SK-N-SH (cell line): ENCODE data around the gene MBD3. TPM values are rescaled to one million over a fixed set of nuclear protein-coding genes. Genes with fewer than 3 reads are reported as not detected.

ENCODE experiments used
- CTCF ChIA-PET: fragments of 300-600, 350-600 bp; formaldehyde crosslinking; extraction: SDS; loops from one replicate; lab custom pipeline; 2021; lab: Yijun Ruan, JAX
- POLR2A ChIA-PET: fragments of 350-600 bp; sonication (Branson Sonifier 250); formaldehyde crosslinking; extraction: SDS; loops from one replicate; lab custom pipeline; 2020; ENCODE audit warnings: antibody characterized with exemption, inconsistent platforms; lab: Yijun Ruan, JAX
- DNase-seq: peaks from one replicate; pipeline ENCODE4 v3.0.0; 2012
- H2AFZ ChIP-seq: fragments of 200-600 bp; sonication (generic); 2 replicates; pipeline ENCODE4 v1.8.1; 2016; ENCODE audit warnings: antibody characterized with exemption, mild to moderate bottlenecking, low read depth
- H3F3A ChIP-seq: fragments of 200-600 bp; sonication (generic); replicated peaks from 2 replicates; pipeline ENCODE3; 2016; ENCODE audit warnings: antibody characterized with exemption, mild to moderate bottlenecking; ENCODE audit not compliant: insufficient read depth
- H3K27ac ChIP-seq, 2 experiments: fragments of 200-500 bp in 1 of 2; fragments of 200-600 bp in 1 of 2; sonication (Bioruptor generic) in 1 of 2; sonication (generic), shearing (Covaris generic) in 1 of 2; 2 replicates each; pipeline versions ENCODE4 v1.5.1 to v1.6.1; 2014 to 2016; ENCODE audit warnings: low read depth in 2 of 2, inconsistent platforms in 1 of 2, low read length in 1 of 2, mild to moderate bottlenecking in 1 of 2, mixed read lengths in 1 of 2
- H3K27me3 ChIP-seq: fragments of 200-600 bp; sonication (generic), shearing (Covaris generic); 2 replicates; pipeline ENCODE4 v1.6.1; 2016; ENCODE audit warnings: mixed run types; ENCODE audit not compliant: insufficient read depth
- H3K36me3 ChIP-seq, 2 experiments: fragments of 200-500 bp in 1 of 2; fragments of 200-600 bp in 1 of 2; sonication (Bioruptor generic) in 1 of 2; sonication (generic) in 1 of 2; replicated peaks in 1 of 2; 2 replicates each; pipeline versions ENCODE3 to v1.5.1; 2014 to 2016; ENCODE audit warnings: low read length in 1 of 2, mild to moderate bottlenecking in 1 of 2; ENCODE audit not compliant: insufficient read depth in 2 of 2, control insufficient read depth in 1 of 2
- H3K4me1 ChIP-seq, 2 experiments: fragments of 200-500 bp in 1 of 2; fragments of 200-600 bp in 1 of 2; sonication (Bioruptor generic) in 1 of 2; sonication (generic), shearing (Covaris generic) in 1 of 2; 2 replicates each; pipeline versions ENCODE4 v1.5.1 to v1.6.1; 2014 to 2016; ENCODE audit warnings: low read depth in 1 of 2, low read length in 1 of 2, mixed run types in 1 of 2; ENCODE audit not compliant: insufficient read depth in 2 of 2, control insufficient read depth in 1 of 2
- H3K4me2 ChIP-seq: fragments of 200-600 bp; sonication (generic), shearing (Covaris generic); 2 replicates; pipeline ENCODE4 v1.6.1; 2017; ENCODE audit warnings: mixed run types
- H3K4me3 ChIP-seq, 2 experiments: fragments of 200-500 bp in 1 of 2; fragments of 200-600 bp in 1 of 2; sonication (Bioruptor generic) in 1 of 2; sonication (generic), shearing (Covaris generic) in 1 of 2; 2 replicates each; pipeline versions ENCODE4 v1.5.1 to v1.8.1; 2014 to 2016; ENCODE audit warnings: low read depth in 2 of 2, inconsistent platforms in 1 of 2, low read length in 1 of 2, mild to moderate bottlenecking in 1 of 2, mixed read lengths in 1 of 2, moderate library complexity in 1 of 2
- H3K79me2 ChIP-seq: fragments of 200-600 bp; sonication (generic); 2 replicates; pipeline ENCODE4 v1.8.1; 2017; ENCODE audit warnings: mild to moderate bottlenecking; ENCODE audit not compliant: insufficient read depth
- H3K9ac ChIP-seq: fragments of 200-600 bp; sonication (generic); 2 replicates; pipeline ENCODE4 v1.6.1; 2017; ENCODE audit warnings: mixed run types
- H3K9me2 ChIP-seq: fragments of 200-600 bp; sonication (generic); 2 replicates; pipeline ENCODE4 v1.6.1; 2017; ENCODE audit warnings: mixed run types
- H3K9me3 ChIP-seq: fragments of 200-600 bp; sonication (generic); 2 replicates; pipeline ENCODE4 v1.6.1; 2017; ENCODE audit warnings: mixed run types, mild to moderate bottlenecking, moderate library complexity
- H4K20me1 ChIP-seq: fragments of 200-600 bp; sonication (generic); 2 replicates; pipeline ENCODE4 v1.6.1; 2017; ENCODE audit warnings: mild to moderate bottlenecking, mixed run types; ENCODE audit not compliant: insufficient read depth
- EP300 ChIP-seq, 2 experiments: IDR thresholded peaks; 2 replicates each; pipeline versions ENCODE4 v1.4.0 to v1.6.1; 2012; ENCODE audit warnings: borderline replicate concordance in 1 of 2, low read depth in 1 of 2, low read length in 1 of 2
- FOXM1 ChIP-seq: IDR thresholded peaks from 2 replicates; pipeline ENCODE4 v1.4.0; 2012; ENCODE audit warnings: low read depth, mild to moderate bottlenecking
- GABPA ChIP-seq: IDR thresholded peaks from 2 replicates; pipeline ENCODE4 v1.4.0; 2012; ENCODE audit warnings: low read depth, mild to moderate bottlenecking
- GATA2 ChIP-seq: sonication (generic); formaldehyde crosslinking; IDR thresholded peaks from 2 replicates; pipeline ENCODE4 v1.5.0; 2020; ENCODE audit warnings: mild to moderate bottlenecking, missing genetic modification reagents
- JUND ChIP-seq: IDR thresholded peaks from 2 replicates; pipeline ENCODE4 v1.4.0; 2012
- MEF2A ChIP-seq: IDR thresholded peaks from 2 replicates; pipeline ENCODE4 v1.4.0; 2012; ENCODE audit warnings: low read depth, borderline replicate concordance
- MXI1 ChIP-seq: IDR thresholded peaks from 2 replicates; pipeline ENCODE4 v1.6.1; 2012; ENCODE audit warnings: mild to moderate bottlenecking, low read depth, low read length, improper control_type of control experiment
- NFIC ChIP-seq: IDR thresholded peaks from 2 replicates; pipeline ENCODE4 v1.4.0; 2012; ENCODE audit warnings: borderline replicate concordance
- RCOR1 ChIP-seq: fragments of 150-350 bp; IDR thresholded peaks from 2 replicates; pipeline ENCODE4 v1.6.1; 2017; ENCODE audit warnings: antibody characterized with exemption, low read length
- RFX5 ChIP-seq: IDR thresholded peaks from 2 replicates; pipeline ENCODE4 v1.6.1; 2012; ENCODE audit warnings: mild to moderate bottlenecking, improper control_type of control experiment, low read length
- RXRA ChIP-seq: IDR thresholded peaks from 2 replicates; pipeline ENCODE4 v1.4.0; 2012; ENCODE audit warnings: low read depth, mild to moderate bottlenecking, borderline replicate concordance
- SIN3A ChIP-seq: IDR thresholded peaks from 2 replicates; pipeline ENCODE4 v1.6.1; 2012; ENCODE audit warnings: low read depth, mild to moderate bottlenecking, low read length, moderate library complexity, borderline replicate concordance
- SMC3 ChIP-seq: IDR thresholded peaks from 2 replicates; pipeline ENCODE4 v1.6.1; 2012; ENCODE audit warnings: low read depth, low read length, improper control_type of control experiment
- TAF1 ChIP-seq: IDR thresholded peaks from 2 replicates; pipeline ENCODE4 v1.6.1; 2012; ENCODE audit warnings: low read depth, mild to moderate bottlenecking, low read length, moderate library complexity, borderline replicate concordance
- YY1 ChIP-seq: IDR thresholded peaks from 2 replicates; pipeline ENCODE4 v1.4.0; 2012; ENCODE audit warnings: low read depth, mild to moderate bottlenecking
- WGBS: methylation state at CpG from one replicate; pipeline ENCODE4 v1.1.6; 2017; ENCODE audit warnings: low lambda C conversion rate; 5-methylcytosine and 5-hydroxymethylcytosine counted together
- polyA plus RNA-seq, 3 experiments: library from polyadenylated mRNA; depleted of rRNA; stranded (reverse); fragments of >200 nt; gene quantifications; 2 replicates each; pipeline ENCODE4 v1.2.3, GENCODE V29; 2012
- TF ChIP-seq, protein P1 (sequence below): IDR thresholded peaks from 2 replicates; pipeline ENCODE4; 2012
- TF ChIP-seq, protein P2 (sequence below): IDR thresholded peaks from 2 replicates; pipeline ENCODE4 v1.4.0; 2012; ENCODE audit warnings: low read depth, borderline replicate concordance
- TF ChIP-seq, protein P3 (sequence below): fragments of 200-600 bp; sonication (generic); IDR thresholded peaks from 2 replicates; pipeline ENCODE4 v1.6.1; 2017; ENCODE audit warnings: antibody characterized with exemption, mild to moderate bottlenecking, moderate library complexity

The MBD3 gene
- polyA plus RNA-seq, 1 of the 3 experiments (the other 2 are of a cell fraction), result 96.5 TPM

DNA sequence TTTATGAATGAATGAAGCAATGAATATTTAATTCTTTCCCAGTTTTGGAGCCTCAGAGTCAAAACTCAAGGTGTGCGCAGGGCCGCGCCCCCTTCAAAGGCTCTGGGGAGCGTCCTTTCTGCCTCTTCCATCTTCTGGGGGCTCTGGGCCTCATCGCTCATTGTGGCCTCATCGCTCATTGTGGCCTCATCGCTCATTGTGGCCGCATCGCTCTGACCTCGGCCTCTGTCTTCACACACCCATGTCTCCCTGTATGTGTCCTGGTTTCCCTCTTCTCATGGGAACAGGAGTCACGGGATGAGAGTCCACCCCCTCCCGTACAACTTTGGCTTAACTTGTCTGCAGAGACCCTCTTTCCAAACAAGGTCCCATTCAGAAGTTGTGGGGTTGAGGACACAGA, 21.3 kb downstream of the MBD3 start:
- Histone ChIP-seq H3K4me2 (no peak overlapping the region), H3K9ac (no peak overlapping the region), H3K4me3 (no peak overlapping the region)
- WGBS, result 93% methylated on average over 12 of the region's 12 CpGs
- CTCF ChIA-PET, result no interaction called here
- TF ChIP-seq TAF1 (no peak), YY1 (no peak), SIN3A (no peak), RCOR1 (no peak), JUND (no peak), GABPA (no peak), EP300 (IDR thresholded peaks at IDR 0.05; ENCODE audit: borderline replicate concordance in 1 of 2, low read depth in 1 of 2, low read length in 1 of 2) (no peak), GATA2 (no peak), RFX5 (no peak), NFIC (no peak), MXI1 (no peak), FOXM1 (no peak), MEF2A (no peak), RXRA (no peak), SMC3 (no peak)
- TF ChIP-seq, protein P1, sequence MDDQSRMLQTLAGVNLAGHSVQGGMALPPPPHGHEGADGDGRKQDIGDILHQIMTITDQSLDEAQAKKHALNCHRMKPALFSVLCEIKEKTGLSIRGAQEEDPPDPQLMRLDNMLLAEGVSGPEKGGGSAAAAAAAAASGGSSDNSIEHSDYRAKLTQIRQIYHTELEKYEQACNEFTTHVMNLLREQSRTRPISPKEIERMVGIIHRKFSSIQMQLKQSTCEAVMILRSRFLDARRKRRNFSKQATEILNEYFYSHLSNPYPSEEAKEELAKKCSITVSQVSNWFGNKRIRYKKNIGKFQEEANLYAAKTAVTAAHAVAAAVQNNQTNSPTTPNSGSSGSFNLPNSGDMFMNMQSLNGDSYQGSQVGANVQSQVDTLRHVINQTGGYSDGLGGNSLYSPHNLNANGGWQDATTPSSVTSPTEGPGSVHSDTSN, result no peak
- TF ChIP-seq, protein P2, sequence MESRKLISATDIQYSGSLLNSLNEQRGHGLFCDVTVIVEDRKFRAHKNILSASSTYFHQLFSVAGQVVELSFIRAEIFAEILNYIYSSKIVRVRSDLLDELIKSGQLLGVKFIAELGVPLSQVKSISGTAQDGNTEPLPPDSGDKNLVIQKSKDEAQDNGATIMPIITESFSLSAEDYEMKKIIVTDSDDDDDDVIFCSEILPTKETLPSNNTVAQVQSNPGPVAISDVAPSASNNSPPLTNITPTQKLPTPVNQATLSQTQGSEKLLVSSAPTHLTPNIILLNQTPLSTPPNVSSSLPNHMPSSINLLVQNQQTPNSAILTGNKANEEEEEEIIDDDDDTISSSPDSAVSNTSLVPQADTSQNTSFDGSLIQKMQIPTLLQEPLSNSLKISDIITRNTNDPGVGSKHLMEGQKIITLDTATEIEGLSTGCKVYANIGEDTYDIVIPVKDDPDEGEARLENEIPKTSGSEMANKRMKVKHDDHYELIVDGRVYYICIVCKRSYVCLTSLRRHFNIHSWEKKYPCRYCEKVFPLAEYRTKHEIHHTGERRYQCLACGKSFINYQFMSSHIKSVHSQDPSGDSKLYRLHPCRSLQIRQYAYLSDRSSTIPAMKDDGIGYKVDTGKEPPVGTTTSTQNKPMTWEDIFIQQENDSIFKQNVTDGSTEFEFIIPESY, result no peak
- TF ChIP-seq, protein P3, sequence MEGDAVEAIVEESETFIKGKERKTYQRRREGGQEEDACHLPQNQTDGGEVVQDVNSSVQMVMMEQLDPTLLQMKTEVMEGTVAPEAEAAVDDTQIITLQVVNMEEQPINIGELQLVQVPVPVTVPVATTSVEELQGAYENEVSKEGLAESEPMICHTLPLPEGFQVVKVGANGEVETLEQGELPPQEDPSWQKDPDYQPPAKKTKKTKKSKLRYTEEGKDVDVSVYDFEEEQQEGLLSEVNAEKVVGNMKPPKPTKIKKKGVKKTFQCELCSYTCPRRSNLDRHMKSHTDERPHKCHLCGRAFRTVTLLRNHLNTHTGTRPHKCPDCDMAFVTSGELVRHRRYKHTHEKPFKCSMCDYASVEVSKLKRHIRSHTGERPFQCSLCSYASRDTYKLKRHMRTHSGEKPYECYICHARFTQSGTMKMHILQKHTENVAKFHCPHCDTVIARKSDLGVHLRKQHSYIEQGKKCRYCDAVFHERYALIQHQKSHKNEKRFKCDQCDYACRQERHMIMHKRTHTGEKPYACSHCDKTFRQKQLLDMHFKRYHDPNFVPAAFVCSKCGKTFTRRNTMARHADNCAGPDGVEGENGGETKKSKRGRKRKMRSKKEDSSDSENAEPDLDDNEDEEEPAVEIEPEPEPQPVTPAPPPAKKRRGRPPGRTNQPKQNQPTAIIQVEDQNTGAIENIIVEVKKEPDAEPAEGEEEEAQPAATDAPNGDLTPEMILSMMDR, result no peak
- TF ChIP-seq, all 33 proteins: peak for 0
- Histone ChIP-seq H3K4me1 (peaks cover 0 to 4% of the 10 kb centered on the region in 2 experiments; a peak in 1 of 4 replicates), H3K27ac (no peak overlapping the region), H3K79me2 (peaks cover 10% of the 10 kb centered on the region), H3K27me3 (no peaks in the 10 kb centered on the region), H4K20me1 (peaks cover under 1% of the 10 kb centered on the region), H3K9me2 (no peaks in the 10 kb centered on the region), H2AFZ (no peak overlapping the region), H3K9me3 (no peaks in the 10 kb centered on the region), H3K36me3 (no peaks in the 10 kb centered on the region), H3F3A (peaks cover 10% of the 10 kb centered on the region)
- POLR2A ChIA-PET, result no interaction called here
- DNase-seq, result no peak
